GM18502 (cell line): ENCODE data around the gene NEGR1.

ENCODE experiments used
- ATAC-seq: cut with Tn5 transposase; IDR thresholded peaks from one replicate; pipeline ENCODE4 v1.9.1; 2021; ENCODE audit warnings: mild to moderate bottlenecking; ENCODE audit not compliant: unreplicated experiment, poor library complexity

The NEGR1 gene

GRCh38 chr1:72056516-72056915 lies 225.8 kb downstream of the NEGR1 start:
- ATAC-seq, result no peak

- ATAC-seq, result no peak
Observed at GRCh38 chr1:72051538-72051937, 230.8 kb downstream of the NEGR1 start.

- ATAC-seq, result no peak
Observed at GRCh38 chr1:72050551-72050950, 231.8 kb downstream of the NEGR1 start.

GRCh38 chr1:72037745-72038343 lies 244.5 kb downstream of the NEGR1 start:
- no peak for ATAC-seq

- no peak for ATAC-seq
Observed at GRCh38 chr1:72034827-72035226, 247.5 kb downstream of the NEGR1 start.

GRCh38 chr1:72023063-72023930 lies 259.0 kb downstream of the NEGR1 start:
- ATAC-seq, result no peak

GRCh38 chr1:72018562-72018961 lies 263.8 kb downstream of the NEGR1 start:
- no peak for ATAC-seq

GRCh38 chr1:72015006-72015405 lies 267.3 kb downstream of the NEGR1 start:
- no peak for ATAC-seq

- ATAC-seq, result no peak
Observed at GRCh38 chr1:72013161-72013560, 269.2 kb downstream of the NEGR1 start.

GRCh38 chr1:72011721-72012120 lies 270.6 kb downstream of the NEGR1 start:
- ATAC-seq, result no peak

- ATAC-seq, result no peak
Observed at GRCh38 chr1:72010094-72010431, 272.3 kb downstream of the NEGR1 start.

GRCh38 chr1:72009173-72010093 lies 272.9 kb downstream of the NEGR1 start:
- no peak for ATAC-seq

GRCh38 chr1:72007312-72007711 lies 275.0 kb downstream of the NEGR1 start:
- ATAC-seq, result no peak

GRCh38 chr1:72006092-72006491 lies 276.2 kb downstream of the NEGR1 start:
- ATAC-seq, result no peak

- ATAC-seq, result no peak
Observed at GRCh38 chr1:72003092-72003491, 279.2 kb downstream of the NEGR1 start.

GRCh38 chr1:72000809-72001208 lies 281.5 kb downstream of the NEGR1 start:
- no peak for ATAC-seq

- ATAC-seq, result no peak
Observed at GRCh38 chr1:71994646-71995045, 287.7 kb downstream of the NEGR1 start.

- ATAC-seq, result no peak
Observed at GRCh38 chr1:71987181-71987580, 295.2 kb downstream of the NEGR1 start.

GRCh38 chr1:71986160-71986559 lies 296.2 kb downstream of the NEGR1 start:
- no peak for ATAC-seq

GRCh38 chr1:71980556-71980955 lies 301.8 kb downstream of the NEGR1 start:
- no peak for ATAC-seq

- ATAC-seq, result no peak
Observed at GRCh38 chr1:71979882-71980281, 302.5 kb downstream of the NEGR1 start.
